ENCODE results near the gene GATD1.

Gene GATD1

GRCh38 chr11:820655-821511 is 43.6 kb upstream of the GATD1 start:
- H3K4me1 ChIP-seq (ENCODE audit: control insufficient read depth in 2 of 2, insufficient read depth in 2 of 2, low read length in 2 of 2), result peaks cover 32 to 47% of the 10 kb centered on the region in 2 donors
- H3K27ac ChIP-seq (ENCODE audit: low read depth in 2 of 2, low read length in 2 of 2), result peak overlapping the region; percentile 96 to 98
- peak overlapping the region; percentile 78 to 82 for H3K4me3 ChIP-seq (ENCODE audit: low read length in 2 of 2)
- peaks cover 14 to 21% of the 10 kb centered on the region in 2 donors for H3K36me3 ChIP-seq (ENCODE audit: control insufficient read depth in 2 of 2, insufficient read depth in 2 of 2, low read length in 2 of 2)
- peak overlapping the region; percentile 75 to 91 for H3K9ac ChIP-seq (ENCODE audit: low read depth in 1 of 2, low read length in 2 of 2)
- no peaks in the 10 kb centered on the region for H3K27me3 ChIP-seq (ENCODE audit: control insufficient read depth in 2 of 2, insufficient read depth in 2 of 2, low read length in 2 of 2)
- no peaks in the 10 kb centered on the region for H3K9me3 ChIP-seq (ENCODE audit: control insufficient read depth in 2 of 2, low read length in 2 of 2)

- H3K4me1 ChIP-seq (ENCODE audit: control insufficient read depth in 2 of 2, insufficient read depth in 2 of 2, low read length in 2 of 2), result peaks cover 29 to 39% of the 10 kb centered on the region in 2 donors
- H3K36me3 ChIP-seq (ENCODE audit: control insufficient read depth in 2 of 2, insufficient read depth in 2 of 2, low read length in 2 of 2), result peaks cover 14 to 20% of the 10 kb centered on the region in 2 donors
- peak overlapping the region; percentile 75 to 91 for H3K9ac ChIP-seq (ENCODE audit: low read depth in 1 of 2, low read length in 2 of 2)
- H3K9me3 ChIP-seq (ENCODE audit: control insufficient read depth in 2 of 2, low read length in 2 of 2), result no peaks in the 10 kb centered on the region
- H3K27ac ChIP-seq (ENCODE audit: low read depth in 2 of 2, low read length in 2 of 2), result peak overlapping the region; percentile 96 to 98
- no peaks in the 10 kb centered on the region for H3K27me3 ChIP-seq (ENCODE audit: control insufficient read depth in 2 of 2, insufficient read depth in 2 of 2, low read length in 2 of 2)
- peak overlapping the region; percentile 78 to 82 for H3K4me3 ChIP-seq (ENCODE audit: low read length in 2 of 2)
Measured at GRCh38 chr11:819943-820649, 42.8 kb upstream of the GATD1 start.

GRCh38 chr11:819129-819931 is 42.0 kb upstream of the GATD1 start:
- peaks cover 27 to 32% of the 10 kb centered on the region in 2 donors for H3K4me1 ChIP-seq (ENCODE audit: control insufficient read depth in 2 of 2, insufficient read depth in 2 of 2, low read length in 2 of 2)
- H3K27me3 ChIP-seq (ENCODE audit: control insufficient read depth in 2 of 2, insufficient read depth in 2 of 2, low read length in 2 of 2), result no peaks in the 10 kb centered on the region
- peak overlapping the region; percentile 85 to 95 for H3K9ac ChIP-seq (ENCODE audit: low read depth in 1 of 2, low read length in 2 of 2)
- peak overlapping the region; percentile 78 to 82 for H3K4me3 ChIP-seq (ENCODE audit: low read length in 2 of 2)
- H3K27ac ChIP-seq (ENCODE audit: low read depth in 2 of 2, low read length in 2 of 2), result peak overlapping the region; percentile 96 to 98
- peaks cover 14 to 19% of the 10 kb centered on the region in 2 donors for H3K36me3 ChIP-seq (ENCODE audit: control insufficient read depth in 2 of 2, insufficient read depth in 2 of 2, low read length in 2 of 2)
- H3K9me3 ChIP-seq (ENCODE audit: control insufficient read depth in 2 of 2, low read length in 2 of 2), result no peaks in the 10 kb centered on the region

- Histone ChIP-seq H3K27ac (ENCODE audit: low read depth in 2 of 2, low read length in 2 of 2) (peak within 1 kb of the TSS; percentile 96 to 98), H3K27me3 (ENCODE audit: control insufficient read depth in 2 of 2, insufficient read depth in 2 of 2, low read length in 2 of 2) (no peaks in the 10 kb centered on the region), H3K4me3 (ENCODE audit: low read length in 2 of 2) (peak within 1 kb of the TSS; percentile 78 to 82), H3K9ac (ENCODE audit: low read depth in 1 of 2, low read length in 2 of 2) (peak within 1 kb of the TSS; percentile 85 to 95), H3K4me1 (ENCODE audit: control insufficient read depth in 2 of 2, insufficient read depth in 2 of 2, low read length in 2 of 2) (peaks cover 27 to 28% of the 10 kb centered on the region in 2 donors), H3K36me3 (ENCODE audit: control insufficient read depth in 2 of 2, insufficient read depth in 2 of 2, low read length in 2 of 2) (peaks cover 9 to 18% of the 10 kb centered on the region in 2 donors), H3K9me3 (ENCODE audit: control insufficient read depth in 2 of 2, low read length in 2 of 2) (no peaks in the 10 kb centered on the region)
Measured at GRCh38 chr11:818396-819128, 41.3 kb upstream of the GATD1 start, which contains the start of gene PNPLA2. TSS of gene PNPLA2 (plus strand) at chr11:818914. CDS start at chr11:819719, 805 bp downstream.

- Histone ChIP-seq H3K36me3 (ENCODE audit: control insufficient read depth in 2 of 2, insufficient read depth in 2 of 2, low read length in 2 of 2) (peaks cover 16 to 28% of the 10 kb centered on the region in 2 donors), H3K4me1 (ENCODE audit: control insufficient read depth in 2 of 2, insufficient read depth in 2 of 2, low read length in 2 of 2) (peaks cover 26 to 29% of the 10 kb centered on the region in 2 donors), H3K27ac (ENCODE audit: low read depth in 2 of 2, low read length in 2 of 2) (no peak overlapping the region)
Measured at GRCh38 chr11:816433-816779, 39.1 kb upstream of the GATD1 start.

GRCh38 chr11:815675-816432 is 38.6 kb upstream of the GATD1 start:
- H3K36me3 ChIP-seq (ENCODE audit: control insufficient read depth in 2 of 2, insufficient read depth in 2 of 2, low read length in 2 of 2), result peaks cover 16 to 30% of the 10 kb centered on the region in 2 donors
- peaks cover 26 to 29% of the 10 kb centered on the region in 2 donors for H3K4me1 ChIP-seq (ENCODE audit: control insufficient read depth in 2 of 2, insufficient read depth in 2 of 2, low read length in 2 of 2)
- H3K9ac ChIP-seq (ENCODE audit: low read depth in 1 of 2, low read length in 2 of 2), result no peak overlapping the region
- H3K9me3 ChIP-seq (ENCODE audit: control insufficient read depth in 2 of 2, low read length in 2 of 2), result no peaks in the 10 kb centered on the region
- no peak overlapping the region for H3K4me3 ChIP-seq (ENCODE audit: low read length in 2 of 2)
- no peak overlapping the region for H3K27ac ChIP-seq (ENCODE audit: low read depth in 2 of 2, low read length in 2 of 2)
- no peaks in the 10 kb centered on the region for H3K27me3 ChIP-seq (ENCODE audit: control insufficient read depth in 2 of 2, insufficient read depth in 2 of 2, low read length in 2 of 2)

More at GRCh38 chr11:816433-816779, 39.1 kb upstream of the GATD1 start:
- Histone ChIP-seq H3K27me3 (ENCODE audit: control insufficient read depth in 2 of 2, insufficient read depth in 2 of 2, low read length in 2 of 2) (no peaks in the 10 kb centered on the region), H3K4me3 (ENCODE audit: low read length in 2 of 2) (no peak overlapping the region), H3K9me3 (ENCODE audit: control insufficient read depth in 2 of 2, low read length in 2 of 2) (no peaks in the 10 kb centered on the region), H3K9ac (ENCODE audit: low read depth in 1 of 2, low read length in 2 of 2) (no peak overlapping the region)

- peaks cover 23 to 24% of the 10 kb centered on the region in 2 donors for H3K4me1 ChIP-seq (ENCODE audit: control insufficient read depth in 2 of 2, insufficient read depth in 2 of 2, low read length in 2 of 2)
- H3K27ac ChIP-seq (ENCODE audit: low read depth in 2 of 2, low read length in 2 of 2), result no peak overlapping the region
- H3K4me3 ChIP-seq (ENCODE audit: low read length in 2 of 2), result no peak overlapping the region
- no peaks in the 10 kb centered on the region for H3K27me3 ChIP-seq (ENCODE audit: control insufficient read depth in 2 of 2, insufficient read depth in 2 of 2, low read length in 2 of 2)
- H3K36me3 ChIP-seq (ENCODE audit: control insufficient read depth in 2 of 2, insufficient read depth in 2 of 2, low read length in 2 of 2), result peaks cover 16 to 30% of the 10 kb centered on the region in 2 donors
- H3K9ac ChIP-seq (ENCODE audit: low read depth in 1 of 2, low read length in 2 of 2), result no peak overlapping the region
- no peaks in the 10 kb centered on the region for H3K9me3 ChIP-seq (ENCODE audit: control insufficient read depth in 2 of 2, low read length in 2 of 2)
Measured at GRCh38 chr11:813456-814096, 36.3 kb upstream of the GATD1 start.

- no peak overlapping the region for H3K9ac ChIP-seq (ENCODE audit: low read depth in 1 of 2, low read length in 2 of 2)
- H3K27me3 ChIP-seq (ENCODE audit: control insufficient read depth in 2 of 2, insufficient read depth in 2 of 2, low read length in 2 of 2), result no peaks in the 10 kb centered on the region
- H3K36me3 ChIP-seq (ENCODE audit: control insufficient read depth in 2 of 2, insufficient read depth in 2 of 2, low read length in 2 of 2), result peaks cover 16 to 30% of the 10 kb centered on the region in 2 donors
- peaks cover 25% of the 10 kb centered on the region in 2 donors for H3K4me1 ChIP-seq (ENCODE audit: control insufficient read depth in 2 of 2, insufficient read depth in 2 of 2, low read length in 2 of 2)
- H3K27ac ChIP-seq (ENCODE audit: low read depth in 2 of 2, low read length in 2 of 2), result no peak overlapping the region
- H3K4me3 ChIP-seq (ENCODE audit: low read length in 2 of 2), result no peak overlapping the region
- no peaks in the 10 kb centered on the region for H3K9me3 ChIP-seq (ENCODE audit: control insufficient read depth in 2 of 2, low read length in 2 of 2)
Measured at GRCh38 chr11:813072-813455, 35.8 kb upstream of the GATD1 start.
